DMS53 treated with DMSO at 0.1 percent for 48 hours (cell line): ENCODE measurements around the gene BICDL1.

ENCODE experiments used
- DNase-seq: peaks from one replicate; lab custom pipeline; 2025; ENCODE audit not compliant: unreplicated experiment; lab: John Stamatoyannopoulos, UW

BICDL1 gene

GRCh38 chr12:120098756-120099470 lies 109.9 kb downstream of the BICDL1 start:
- no peak for DNase-seq

DNA sequence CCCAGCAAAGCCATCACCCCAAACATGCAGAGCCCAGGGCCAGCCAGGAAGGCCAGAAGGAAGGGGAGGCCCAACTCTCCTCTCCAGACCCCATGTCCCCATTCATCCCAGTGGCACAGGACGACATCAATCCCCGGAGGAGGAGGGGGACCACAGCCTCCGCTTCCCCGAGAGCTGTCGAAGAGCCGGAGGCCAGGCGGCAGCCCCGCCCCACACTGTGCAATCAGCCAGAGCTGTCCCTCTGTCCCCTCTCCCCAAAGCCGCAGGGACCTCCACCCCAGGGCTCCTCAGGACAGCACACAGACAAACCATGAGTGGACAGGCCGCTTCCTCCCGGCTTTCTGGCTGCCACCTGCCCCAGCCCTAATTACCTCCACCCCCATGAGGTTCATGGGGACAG lies 110.7 kb downstream of the BICDL1 start:
- no peak for DNase-seq

DNA sequence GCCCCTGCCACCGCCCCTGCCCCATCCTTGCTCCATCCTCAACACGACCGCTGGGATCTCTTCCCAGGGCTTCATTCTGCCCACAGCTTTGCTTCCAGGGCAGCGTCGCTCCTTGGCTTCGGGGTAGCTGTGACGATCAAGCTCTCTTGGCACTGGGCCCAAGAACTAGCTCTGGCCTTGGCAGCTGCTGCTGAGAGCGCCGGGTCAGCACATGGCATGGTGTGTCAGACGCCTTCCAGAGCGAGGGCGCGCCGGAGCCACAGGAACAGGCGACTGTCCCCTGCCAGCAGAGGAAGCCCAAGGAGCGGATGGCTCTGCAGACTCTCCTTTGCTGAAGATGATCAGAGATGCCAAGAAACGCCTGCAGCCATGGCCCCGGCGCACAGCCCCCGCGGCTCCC lies 111.6 kb downstream of the BICDL1 start:
- DNase-seq = no peak

- DNase-seq = no peak
Measured at GRCh38 chr12:120101182-120101581, 112.1 kb downstream of the BICDL1 start.

DNA sequence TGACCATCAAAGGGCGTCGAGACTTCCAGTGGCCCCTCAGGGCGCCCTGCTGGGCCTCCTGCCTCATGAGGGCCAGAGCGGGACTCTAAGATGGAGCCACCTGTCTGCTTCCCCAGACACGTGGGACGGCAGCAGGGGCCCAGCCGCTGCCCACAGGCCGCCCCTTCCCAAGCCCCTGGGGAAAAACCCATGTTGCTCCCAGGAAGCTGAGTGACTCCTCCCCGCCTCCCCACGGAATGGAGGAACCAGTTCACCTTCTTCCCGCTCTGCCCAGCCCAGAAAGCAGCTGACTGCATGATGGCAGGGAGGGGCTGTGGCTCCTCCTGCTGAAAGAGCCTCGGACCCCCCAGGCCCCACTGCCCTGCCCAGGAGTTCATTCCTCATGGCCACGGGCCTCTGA lies 112.6 kb downstream of the BICDL1 start:
- DNase-seq = no peak

DNA sequence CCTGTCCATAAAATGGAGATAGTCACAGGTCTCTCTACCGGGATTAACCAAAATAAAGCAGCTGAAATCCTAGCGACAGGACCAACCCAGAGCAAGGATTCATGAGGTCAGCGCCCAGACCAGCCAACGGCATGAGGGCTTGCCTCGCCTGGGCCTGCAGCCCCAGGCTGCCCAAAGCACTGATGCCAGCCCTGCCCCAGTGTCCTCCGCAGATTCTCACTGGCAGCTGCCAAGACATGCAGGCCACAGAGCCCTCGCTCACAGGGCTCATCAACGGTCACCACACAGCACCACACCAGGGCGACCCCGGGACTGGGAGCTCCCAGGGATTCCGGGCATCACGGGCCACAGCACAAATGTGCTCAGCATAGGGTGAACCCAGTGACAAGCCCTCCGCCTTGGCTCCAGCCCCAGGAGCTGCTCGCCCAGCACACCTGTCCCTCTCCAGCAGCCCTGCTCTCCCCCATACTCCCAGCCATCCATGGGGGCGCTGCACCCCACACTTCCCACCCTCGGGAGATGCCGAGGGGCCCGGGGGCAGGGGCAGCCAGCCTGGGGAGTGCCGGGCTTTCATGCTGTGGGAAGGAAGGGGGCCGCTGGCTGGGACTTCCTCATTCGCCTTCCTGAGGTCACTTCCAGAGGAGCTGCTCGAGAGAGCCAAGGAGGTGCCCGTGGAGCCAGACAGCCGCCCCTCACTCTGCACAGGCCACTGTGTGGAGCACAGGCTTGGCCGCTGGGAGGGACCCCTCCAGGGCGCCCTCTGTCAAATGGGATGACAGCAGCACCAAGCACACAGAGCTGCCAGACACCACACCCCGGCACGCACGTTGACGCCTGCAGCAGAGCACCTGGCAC lies 113.4 kb downstream of the BICDL1 start:
- DNase-seq = no peak

- no peak for DNase-seq
Measured at GRCh38 chr12:120103044-120103338, 114.0 kb downstream of the BICDL1 start.

DNA sequence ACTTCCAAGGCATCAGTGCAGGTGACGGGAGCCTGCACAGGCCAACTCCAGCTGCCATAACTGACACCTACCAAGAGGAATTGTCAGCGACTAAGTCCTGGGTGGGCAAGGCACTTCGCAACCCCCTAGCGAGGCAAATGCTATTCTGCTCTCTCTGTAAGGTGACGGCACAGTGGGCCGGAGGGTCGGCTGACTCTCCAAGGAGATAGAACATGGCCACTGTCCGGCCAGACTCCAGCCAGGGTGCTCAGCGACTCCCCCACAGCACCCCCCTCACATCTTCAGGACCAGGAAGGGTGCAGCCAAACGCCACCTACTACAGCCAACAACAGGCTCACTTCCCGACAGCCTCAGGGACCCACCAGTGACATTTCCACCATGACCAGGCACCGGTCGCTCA lies 114.3 kb downstream of the BICDL1 start:
- DNase-seq = no peak

DNA sequence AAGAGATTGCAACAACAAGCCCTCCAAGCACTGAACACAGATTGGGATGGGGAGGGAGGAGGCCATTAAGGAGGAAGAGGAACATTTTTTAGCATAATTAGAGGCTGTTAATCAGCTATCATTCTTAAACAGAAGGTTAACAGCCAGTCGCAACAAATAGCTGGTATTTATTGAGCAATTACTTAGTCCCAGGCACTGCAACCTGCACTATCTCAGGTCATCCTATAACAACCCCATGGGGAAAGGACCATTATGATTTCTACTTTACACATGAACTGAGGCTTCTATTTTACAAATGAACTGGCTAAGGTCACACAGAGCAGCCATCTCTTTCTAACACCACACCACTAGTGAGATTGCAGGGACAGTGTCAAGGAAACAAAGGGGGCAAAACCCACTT lies 117.1 kb downstream of the BICDL1 start:
- DNase-seq = no peak

DNA sequence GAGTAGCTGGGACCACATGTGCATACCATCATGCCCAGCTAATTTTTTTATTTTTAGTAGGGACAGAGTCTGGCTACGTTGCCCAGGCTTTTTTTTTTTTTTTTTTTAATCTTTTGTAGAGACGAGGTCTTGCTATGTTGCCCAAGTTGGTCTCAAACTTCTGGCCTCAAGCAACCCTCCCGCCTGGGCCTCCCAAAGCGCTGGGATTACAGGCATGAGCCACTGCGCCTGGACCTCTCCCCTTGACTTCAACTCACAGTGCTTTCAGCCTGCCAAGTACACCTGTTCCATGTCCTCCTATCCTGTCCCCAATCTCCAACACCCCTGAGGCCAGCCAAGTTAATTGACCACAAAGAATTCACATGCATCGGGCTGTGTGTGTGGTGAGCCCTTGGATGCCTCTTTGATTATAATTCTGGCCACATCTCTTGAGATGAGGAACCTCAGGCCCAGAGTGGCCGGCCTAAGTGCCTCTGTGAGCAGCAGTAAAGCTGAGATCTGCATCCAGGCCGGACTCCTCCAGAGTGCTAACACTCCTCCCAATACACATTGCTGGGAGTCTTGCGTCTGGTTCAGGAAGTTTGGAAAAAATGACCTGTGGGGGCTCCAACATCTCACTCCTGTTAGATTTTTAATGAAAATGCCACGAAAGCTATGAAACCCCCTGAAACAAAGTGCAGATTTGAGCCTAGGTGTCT lies 120.7 kb downstream of the BICDL1 start:
- DNase-seq = no peak

DNA sequence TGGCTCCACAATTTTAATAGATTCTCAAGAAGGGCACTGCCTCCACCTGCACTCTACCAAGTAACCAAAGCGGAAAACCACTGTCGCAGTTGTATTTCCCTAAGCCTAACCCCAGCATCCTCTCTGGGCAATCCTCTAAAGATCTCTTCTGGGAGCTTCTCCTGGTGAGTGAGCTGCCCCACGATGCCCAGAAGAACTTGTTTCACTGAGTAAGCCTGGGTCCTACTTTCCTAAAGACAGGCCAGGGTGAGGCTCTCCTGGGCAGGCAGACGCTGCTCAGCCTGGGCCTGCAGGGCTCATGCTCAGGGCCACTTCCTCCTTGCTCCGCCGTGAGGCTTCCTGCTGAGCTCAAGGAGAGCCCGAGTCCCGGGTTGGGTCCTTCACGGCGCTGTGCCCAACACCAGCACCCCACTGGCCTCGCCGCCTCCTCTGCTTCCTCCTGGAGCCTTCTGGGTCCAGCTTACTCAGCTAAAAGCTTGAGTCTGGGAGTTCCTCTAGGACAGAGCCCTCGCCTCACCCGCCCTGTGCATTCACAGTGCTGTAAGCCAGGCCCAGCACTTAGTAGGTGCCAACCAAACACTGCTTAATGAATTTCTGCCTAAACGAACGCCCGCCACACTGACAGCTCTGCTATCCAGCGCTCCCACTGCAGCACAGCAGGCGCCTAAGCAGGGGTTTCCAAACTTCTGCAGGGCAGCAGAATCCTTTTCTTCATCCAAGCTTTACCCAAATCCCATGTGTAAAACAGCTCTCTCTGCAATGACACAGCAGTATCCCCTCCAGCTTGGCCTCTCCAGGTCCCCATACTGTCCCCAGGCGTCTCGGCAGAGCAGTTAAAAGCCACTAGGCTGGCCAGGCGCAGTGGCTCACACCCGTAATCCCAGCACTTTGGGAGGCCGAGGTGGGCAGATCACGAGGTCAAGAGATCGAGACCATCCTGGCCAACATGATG lies 121.8 kb downstream of the BICDL1 start:
- no peak for DNase-seq

GRCh38 chr12:120115066-120115465 lies 126.0 kb downstream of the BICDL1 start:
- no peak for DNase-seq

DNA sequence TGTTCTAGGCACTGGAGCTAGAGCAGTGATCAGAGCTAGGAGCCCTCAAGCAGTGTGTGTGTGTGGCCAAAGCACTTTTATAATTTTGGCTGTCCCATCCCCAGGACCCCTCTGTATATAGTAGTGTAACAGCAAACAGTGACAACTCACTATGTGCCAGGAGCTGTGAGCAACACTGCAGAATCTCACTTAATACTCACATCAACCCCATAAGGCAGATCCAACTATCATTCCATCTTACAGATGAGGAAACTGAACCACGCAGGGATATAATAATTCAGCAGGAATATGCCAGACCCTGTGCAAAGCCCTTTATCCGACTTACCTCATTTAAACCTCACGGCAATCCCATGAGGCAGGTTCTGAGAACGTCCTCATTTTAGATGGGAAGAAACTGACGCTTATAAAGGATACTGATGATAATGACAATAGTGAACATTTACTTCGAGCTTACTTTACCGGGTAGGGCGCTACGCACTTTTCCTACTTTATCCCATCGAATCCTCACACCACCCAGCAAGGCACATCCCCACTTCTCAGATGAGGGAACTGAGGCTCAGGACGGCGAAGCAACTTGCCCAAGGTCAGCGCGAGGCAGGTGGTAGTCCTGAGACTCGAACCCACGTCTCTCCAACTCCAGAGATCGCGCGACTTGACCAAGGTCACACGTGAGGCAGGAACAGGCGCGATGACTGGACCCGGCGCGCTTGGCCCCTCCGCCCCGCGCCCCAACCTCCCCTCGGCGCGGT lies 126.8 kb downstream of the BICDL1 start:
- peak; percentile 13 for DNase-seq

DNA sequence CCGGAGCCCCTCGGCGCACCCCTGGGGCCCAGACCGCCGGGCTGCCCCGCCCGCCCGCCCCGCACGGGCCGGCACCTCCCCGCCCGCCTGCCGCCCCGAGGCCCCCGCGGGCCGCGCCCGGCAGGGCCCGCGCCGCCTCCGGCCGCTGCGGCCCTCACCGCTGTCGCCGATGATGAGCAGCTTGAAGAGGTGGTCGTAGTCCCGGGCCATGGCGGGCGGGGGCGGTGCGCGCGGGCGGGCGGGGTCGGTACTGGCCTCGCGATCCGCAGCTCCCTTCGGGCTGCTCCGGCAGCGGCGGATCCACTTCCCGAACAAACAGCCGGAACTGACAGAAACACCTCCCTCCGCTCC lies 127.4 kb downstream of the BICDL1 start, which contains the start of gene RAB35:
Gene RAB35, minus strand, starts transcription at position 313 of the 351 bp plus-strand sequence. Its CDS starts 103 bp downstream, at position 210.
- DNase-seq = no peak

GRCh38 chr12:120116792-120117651 lies 128.0 kb downstream of the BICDL1 start:
- DNase-seq = peak; percentile 91

DNA sequence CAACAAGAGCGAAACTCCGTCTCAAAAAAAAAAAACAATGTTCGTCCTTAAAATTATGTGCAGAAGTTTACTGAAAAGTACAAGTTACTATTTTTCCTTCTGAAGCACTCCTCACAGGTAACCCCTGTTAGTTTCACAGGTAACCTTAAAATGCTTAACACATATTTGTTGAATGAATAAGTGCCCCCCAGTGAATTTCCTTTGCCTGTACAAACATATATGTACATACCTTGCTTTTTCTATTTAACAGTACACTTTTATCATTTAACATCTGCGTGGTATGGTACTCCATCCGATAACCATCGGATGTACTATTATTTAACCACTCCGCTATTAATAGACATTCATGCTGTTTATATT lies 128.9 kb downstream of the BICDL1 start:
- DNase-seq = no peak

DNA sequence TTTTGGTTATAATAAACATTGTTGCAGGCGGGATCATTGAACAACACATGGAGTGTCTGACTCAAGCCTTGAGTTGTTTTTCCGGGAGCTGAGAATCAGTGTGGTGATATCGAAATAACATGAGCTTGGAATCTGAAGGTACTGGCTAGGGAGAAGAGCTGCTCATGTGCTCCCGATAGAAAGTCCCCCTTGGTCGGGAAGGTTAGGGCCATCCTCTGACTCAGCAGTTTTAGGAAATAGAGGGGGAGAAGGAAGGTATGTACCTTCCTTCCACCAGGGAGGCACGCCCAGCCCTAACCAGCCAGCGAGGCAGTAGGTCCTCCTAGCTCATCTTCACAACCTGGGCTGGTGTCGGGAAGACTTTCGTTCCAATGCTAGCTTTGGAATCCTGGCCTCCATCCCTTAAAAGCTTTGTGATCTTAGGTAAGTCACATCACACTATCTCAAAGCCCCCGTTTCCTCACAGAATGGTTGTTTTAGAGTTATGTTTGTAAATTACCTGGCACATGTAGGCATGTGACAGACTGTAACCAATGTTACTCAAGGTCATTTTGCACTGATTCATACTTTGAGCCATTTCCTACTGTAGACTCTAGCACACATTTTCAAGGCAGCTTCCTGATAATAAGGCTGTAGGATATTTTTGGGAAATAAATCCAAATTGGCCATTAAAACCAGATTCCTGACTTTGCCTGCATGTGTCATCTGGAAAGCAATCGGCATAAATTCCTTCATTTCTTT lies 129.5 kb downstream of the BICDL1 start:
- DNase-seq = peak; percentile 6

GRCh38 chr12:120119271-120119973 lies 130.4 kb downstream of the BICDL1 start:
- no peak for DNase-seq
